HEK293 (cell line): ENCODE data around the gene RAF1.

Source experiments
- CTCF ChIA-PET: fragments of 350-600 bp; formaldehyde crosslinking; extraction: SDS; loops from one replicate; lab custom pipeline; 2021; ENCODE audit warnings: antibody characterized with exemption; lab: Yijun Ruan, JAX
- POLR2A ChIA-PET: fragments of 300-600 bp; formaldehyde crosslinking; extraction: SDS; loops from one replicate; lab custom pipeline; 2020; ENCODE audit warnings: antibody characterized with exemption, inconsistent platforms; lab: Yijun Ruan, JAX
- H3K27ac ChIP-seq: fragments of 200-500 bp; sonication (Bioruptor generic); 2 replicates; pipeline ENCODE4 v1.5.1; 2014; ENCODE audit warnings: low read depth, low read length, control low read depth, inconsistent platforms; ENCODE audit errors: extremely low read depth
- H3K36me3 ChIP-seq, 2 experiments: fragments of 200-500 bp in 1 of 2; sonication (Bioruptor generic) in 1 of 2; 1 replicate in 1 of 2; 2 replicates in 1 of 2; pipeline ENCODE4 v1.5.1; 2014 to 2017; ENCODE audit warnings: inconsistent platforms in 2 of 2, low read length in 2 of 2; ENCODE audit not compliant: control insufficient read depth in 2 of 2, insufficient read depth in 1 of 2
- H3K4me1 ChIP-seq: fragments of 200-500 bp; sonication (Bioruptor generic); 2 replicates; pipeline ENCODE4 v1.5.1; 2014; ENCODE audit warnings: mild to moderate bottlenecking, low read length, inconsistent platforms; ENCODE audit not compliant: control insufficient read depth, insufficient read depth
- H3K4me3 ChIP-seq: 2 replicates; pipeline ENCODE4 v1.5.1; 2011; ENCODE audit warnings: low read depth, mild to moderate bottlenecking, control low read depth, low read length, moderate library complexity
- H3K9me3 ChIP-seq: fragments of 200-500 bp; sonication (Bioruptor generic); 2 replicates; pipeline ENCODE4 v1.5.1; 2014; ENCODE audit warnings: low read depth, low read length, inconsistent platforms; ENCODE audit not compliant: control insufficient read depth, insufficient read depth
- MEIS1 ChIP-seq: sonication (generic); formaldehyde crosslinking; IDR thresholded peaks from 2 replicates; pipeline ENCODE4 v1.8.1; 2022; ENCODE audit warnings: missing genetic modification reagents, mild to moderate bottlenecking, borderline replicate concordance
- OSR2 ChIP-seq: fragments of 450-650 bp; formaldehyde crosslinking; IDR thresholded peaks from 2 replicates; pipeline ENCODE4 v1.5.1; 2016; ENCODE audit warnings: missing biosample characterization, missing genetic modification characterization
- PRDM1 ChIP-seq: fragments of 450-650 bp; formaldehyde crosslinking; IDR thresholded peaks from 2 replicates; pipeline ENCODE4; 2016; ENCODE audit warnings: missing biosample characterization, missing genetic modification characterization
- ZNF133 ChIP-seq: fragments of 450-650 bp; formaldehyde crosslinking; IDR thresholded peaks from 2 replicates; pipeline ENCODE4 v1.5.1; 2016; ENCODE audit warnings: missing biosample characterization, missing genetic modification characterization
- ZNF157 ChIP-seq: fragments of 450-650 bp; formaldehyde crosslinking; IDR thresholded peaks from 2 replicates; pipeline ENCODE4 v1.5.1; 2016; ENCODE audit warnings: missing biosample characterization, missing genetic modification characterization
- ZNF16 ChIP-seq: fragments of 450-650 bp; formaldehyde crosslinking; IDR thresholded peaks from 2 replicates; pipeline ENCODE4 v1.5.1; 2016; ENCODE audit warnings: low read depth, missing biosample characterization, missing genetic modification characterization
- ZNF169 ChIP-seq: fragments of 450-650 bp; formaldehyde crosslinking; IDR thresholded peaks from 2 replicates; pipeline ENCODE4 v1.5.1; 2016; ENCODE audit warnings: missing biosample characterization, missing genetic modification characterization
- ZNF292 ChIP-seq: fragments of 450-650 bp; formaldehyde crosslinking; IDR thresholded peaks from 2 replicates; pipeline ENCODE4 v1.5.1; 2016; ENCODE audit warnings: low read depth, missing biosample characterization, missing genetic modification characterization, borderline replicate concordance
- ZNF391 ChIP-seq: fragments of 450-650 bp; formaldehyde crosslinking; IDR thresholded peaks from 2 replicates; pipeline ENCODE4 v1.5.1; 2016; ENCODE audit warnings: low read depth, missing biosample characterization, missing genetic modification characterization, borderline replicate concordance
- ZNF48 ChIP-seq: fragments of 450-650 bp; formaldehyde crosslinking; IDR thresholded peaks from 2 replicates; pipeline ENCODE4 v1.5.1; 2016; ENCODE audit warnings: missing biosample characterization, missing genetic modification characterization
- ZNF510 ChIP-seq: fragments of 450-650 bp; formaldehyde crosslinking; IDR thresholded peaks from 2 replicates; pipeline ENCODE4 v1.5.1; 2018; ENCODE audit warnings: mild to moderate bottlenecking, missing genetic modification characterization, missing biosample characterization; ENCODE audit not compliant: insufficient replicate concordance
- ZNF514 ChIP-seq: fragments of 450-650 bp; formaldehyde crosslinking; IDR thresholded peaks from 2 replicates; pipeline ENCODE4 v1.5.1; 2016; ENCODE audit warnings: missing biosample characterization, missing genetic modification characterization
- ZNF549 ChIP-seq: fragments of 450-650 bp; IDR thresholded peaks from 2 replicates; pipeline ENCODE4 v1.5.1; 2018; ENCODE audit warnings: missing biosample characterization, missing genetic modification characterization, mild to moderate bottlenecking, inconsistent platforms, moderate library complexity
- ZNF626 ChIP-seq: fragments of 450-650 bp; sonication (Bioruptor Pico); formaldehyde crosslinking; IDR thresholded peaks from 2 replicates; pipeline ENCODE4 v1.5.1; 2018; ENCODE audit warnings: missing biosample characterization, missing genetic modification characterization, inconsistent platforms
- ZNF629 ChIP-seq: fragments of 450-650 bp; formaldehyde crosslinking; IDR thresholded peaks from 2 replicates; pipeline ENCODE4 v1.5.1; 2017; ENCODE audit warnings: missing biosample characterization, missing genetic modification characterization
- ZNF776 ChIP-seq: fragments of 450-650 bp; formaldehyde crosslinking; IDR thresholded peaks from 2 replicates; pipeline ENCODE4 v1.5.0; 2017; ENCODE audit warnings: missing biosample characterization, missing genetic modification characterization, borderline replicate concordance
- ZNF785 ChIP-seq: fragments of 450-650 bp; formaldehyde crosslinking; IDR thresholded peaks from 2 replicates; pipeline ENCODE4 v1.5.1; 2016; ENCODE audit warnings: missing biosample characterization, missing genetic modification characterization
- ZSCAN23 ChIP-seq: fragments of 450-650 bp; formaldehyde crosslinking; IDR thresholded peaks from 2 replicates; pipeline ENCODE4 v1.5.1; 2016; ENCODE audit warnings: missing biosample characterization, missing genetic modification characterization
- TF ChIP-seq, protein P1 (sequence below): fragments of 450-650 bp; IDR thresholded peaks from 2 replicates; pipeline ENCODE4 v1.5.1; 2018; ENCODE audit warnings: missing biosample characterization, missing genetic modification characterization
- TF ChIP-seq, protein P2 (sequence below): sonication (generic); formaldehyde crosslinking; IDR thresholded peaks from 2 replicates; pipeline ENCODE4 v1.8.1; 2022; ENCODE audit warnings: mild to moderate bottlenecking, moderate library complexity, missing genetic modification reagents

The RAF1 gene

GRCh38 chr3:12593473-12593872, 70.4 kb downstream of the RAF1 start:
- Histone ChIP-seq H3K9me3 (no peaks in the 10 kb centered on the region), H3K4me3 (no peak overlapping the region), H3K4me1 (no peaks in the 10 kb centered on the region), H3K27ac (no peak overlapping the region), H3K36me3 (peaks cover 77 to 89% of the 10 kb centered on the region in 2 experiments)
- ChIA-PET CTCF (interaction anchor here (0.5 kb wide), 1 partner anchor 24 kb away, joined by 3 read pairs; no protein-coding TSS in a partner anchor), POLR2A (no interaction called here)
- TF ChIP-seq ZNF292 (tag by site-specific recombination) (no peak), ZNF157 (tag by site-specific recombination) (no peak), ZNF514 (tag by site-specific recombination) (no peak), ZNF391 (tag by site-specific recombination) (no peak), ZNF776 (tag by site-specific recombination) (no peak), ZNF16 (tag by site-specific recombination) (no peak), ZNF48 (no peak), ZNF510 (tag by site-specific recombination) (no peak), MEIS1 (CRISPR knock-in tag) (no peak), ZNF549 (tag by site-specific recombination) (no peak), ZNF169 (tag by site-specific recombination) (no peak), ZNF626 (tag by site-specific recombination) (no peak), ZSCAN23 (tag by site-specific recombination) (no peak), PRDM1 (tag by site-specific recombination) (no peak)
- TF ChIP-seq, protein P1, sequence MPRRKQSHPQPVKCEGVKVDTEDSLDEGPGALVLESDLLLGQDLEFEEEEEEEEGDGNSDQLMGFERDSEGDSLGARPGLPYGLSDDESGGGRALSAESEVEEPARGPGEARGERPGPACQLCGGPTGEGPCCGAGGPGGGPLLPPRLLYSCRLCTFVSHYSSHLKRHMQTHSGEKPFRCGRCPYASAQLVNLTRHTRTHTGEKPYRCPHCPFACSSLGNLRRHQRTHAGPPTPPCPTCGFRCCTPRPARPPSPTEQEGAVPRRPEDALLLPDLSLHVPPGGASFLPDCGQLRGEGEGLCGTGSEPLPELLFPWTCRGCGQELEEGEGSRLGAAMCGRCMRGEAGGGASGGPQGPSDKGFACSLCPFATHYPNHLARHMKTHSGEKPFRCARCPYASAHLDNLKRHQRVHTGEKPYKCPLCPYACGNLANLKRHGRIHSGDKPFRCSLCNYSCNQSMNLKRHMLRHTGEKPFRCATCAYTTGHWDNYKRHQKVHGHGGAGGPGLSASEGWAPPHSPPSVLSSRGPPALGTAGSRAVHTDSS (tag by site-specific recombination) = no peak
- TF ChIP-seq, protein P2, sequence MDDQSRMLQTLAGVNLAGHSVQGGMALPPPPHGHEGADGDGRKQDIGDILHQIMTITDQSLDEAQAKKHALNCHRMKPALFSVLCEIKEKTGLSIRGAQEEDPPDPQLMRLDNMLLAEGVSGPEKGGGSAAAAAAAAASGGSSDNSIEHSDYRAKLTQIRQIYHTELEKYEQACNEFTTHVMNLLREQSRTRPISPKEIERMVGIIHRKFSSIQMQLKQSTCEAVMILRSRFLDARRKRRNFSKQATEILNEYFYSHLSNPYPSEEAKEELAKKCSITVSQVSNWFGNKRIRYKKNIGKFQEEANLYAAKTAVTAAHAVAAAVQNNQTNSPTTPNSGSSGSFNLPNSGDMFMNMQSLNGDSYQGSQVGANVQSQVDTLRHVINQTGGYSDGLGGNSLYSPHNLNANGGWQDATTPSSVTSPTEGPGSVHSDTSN (CRISPR knock-in tag) = no peak

- TF ChIP-seq ZNF785 (tag by site-specific recombination) = no peak
- no peak for TF ChIP-seq ZNF133 (tag by site-specific recombination)
- TF ChIP-seq ZNF629 (tag by site-specific recombination) = no peak
- TF ChIP-seq, all 188 proteins: peak for 0
- H3K9me3 ChIP-seq = no peaks in the 10 kb centered on the region
- H3K4me3 ChIP-seq = no peak overlapping the region
- ChIA-PET CTCF (interaction anchor here (0.6 kb wide), 1 partner anchor 156 kb away, joined by 6 read pairs; no protein-coding TSS in a partner anchor), POLR2A (no interaction called here)
- no peaks in the 10 kb centered on the region for H3K4me1 ChIP-seq
- peaks cover 77 to 89% of the 10 kb centered on the region in 2 experiments for H3K36me3 ChIP-seq
- no peak overlapping the region for H3K27ac ChIP-seq
These were observed 71.8 kb downstream of the RAF1 start for GRCh38 chr3:12591997-12592715.

GRCh38 chr3:12591456-12591855, 72.5 kb downstream of the RAF1 start:
- Histone ChIP-seq H3K27ac (no peak overlapping the region), H3K36me3 (peaks cover 77 to 89% of the 10 kb centered on the region in 2 experiments), H3K4me3 (no peak overlapping the region), H3K9me3 (no peaks in the 10 kb centered on the region), H3K4me1 (no peaks in the 10 kb centered on the region)
- TF ChIP-seq OSR2 (tag by site-specific recombination) = no peak
- CTCF ChIA-PET = no interaction called here
- POLR2A ChIA-PET = no interaction called here
